Measurements from ENCODE around the gene MARCKSL1. TPM values are rescaled to one million over a fixed set of nuclear protein-coding genes. Genes with fewer than 3 reads are reported as not detected.

The MARCKSL1 gene
- total RNA-seq, 4 donors from 2014 or later = 4.4 to 6.1 (median 5.1) TPM

DNA sequence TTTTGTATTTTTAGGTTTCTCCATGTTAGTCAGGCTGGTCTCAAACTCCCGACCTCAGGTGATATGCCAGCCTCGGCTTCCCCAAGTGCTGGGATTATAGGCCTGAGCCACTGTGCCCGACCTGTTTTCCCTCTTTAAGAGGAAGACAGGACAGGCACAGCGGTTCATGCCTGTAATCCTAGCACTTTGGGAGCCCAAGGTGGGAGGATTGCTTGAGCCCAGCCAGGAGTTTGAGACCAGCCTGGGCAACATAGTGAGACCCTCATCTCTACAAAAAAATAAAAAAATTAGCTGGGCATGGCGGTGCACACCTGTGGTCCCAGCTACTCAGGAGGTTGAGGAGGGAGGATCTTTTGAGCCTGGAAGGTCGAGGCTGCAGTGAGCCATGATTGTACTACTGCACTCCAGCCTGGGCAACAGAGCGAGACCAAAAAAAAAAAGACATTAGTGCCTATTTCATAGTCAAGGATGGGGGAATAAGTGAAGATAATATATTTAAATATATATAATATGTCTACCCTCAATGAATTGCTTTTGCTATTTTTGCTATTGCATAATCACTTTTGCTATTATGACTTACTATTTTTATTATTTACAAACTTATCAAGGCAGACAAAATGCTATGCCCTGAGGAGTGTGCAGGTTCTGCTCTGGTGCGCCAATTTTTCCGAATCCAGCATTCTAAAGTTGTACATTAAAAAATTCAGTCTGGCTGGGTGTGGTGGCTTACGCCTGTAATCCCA, 17.7 kb downstream of the MARCKSL1 start:
- no peak for DNase-seq
- WGBS, 2 donors = 85 to 93% methylated on average over 5 to 8 of the region's 10 CpGs
- intact Hi-C loops (cut with DNase I) = no loop called here
- H3K4me3 ChIP-seq = no peak overlapping the region
- no peak overlapping the region for H3K27ac ChIP-seq
- H3K27me3 ChIP-seq = no peaks in the 10 kb centered on the region
- H3K9me3 ChIP-seq = no peaks in the 10 kb centered on the region
- TF ChIP-seq, protein P1, sequence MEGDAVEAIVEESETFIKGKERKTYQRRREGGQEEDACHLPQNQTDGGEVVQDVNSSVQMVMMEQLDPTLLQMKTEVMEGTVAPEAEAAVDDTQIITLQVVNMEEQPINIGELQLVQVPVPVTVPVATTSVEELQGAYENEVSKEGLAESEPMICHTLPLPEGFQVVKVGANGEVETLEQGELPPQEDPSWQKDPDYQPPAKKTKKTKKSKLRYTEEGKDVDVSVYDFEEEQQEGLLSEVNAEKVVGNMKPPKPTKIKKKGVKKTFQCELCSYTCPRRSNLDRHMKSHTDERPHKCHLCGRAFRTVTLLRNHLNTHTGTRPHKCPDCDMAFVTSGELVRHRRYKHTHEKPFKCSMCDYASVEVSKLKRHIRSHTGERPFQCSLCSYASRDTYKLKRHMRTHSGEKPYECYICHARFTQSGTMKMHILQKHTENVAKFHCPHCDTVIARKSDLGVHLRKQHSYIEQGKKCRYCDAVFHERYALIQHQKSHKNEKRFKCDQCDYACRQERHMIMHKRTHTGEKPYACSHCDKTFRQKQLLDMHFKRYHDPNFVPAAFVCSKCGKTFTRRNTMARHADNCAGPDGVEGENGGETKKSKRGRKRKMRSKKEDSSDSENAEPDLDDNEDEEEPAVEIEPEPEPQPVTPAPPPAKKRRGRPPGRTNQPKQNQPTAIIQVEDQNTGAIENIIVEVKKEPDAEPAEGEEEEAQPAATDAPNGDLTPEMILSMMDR (IDR thresholded peaks at IDR 0.05) = no peak
- peaks cover 0 to 6% (median 0%) of the 10 kb centered on the region in 3 donors for H3K4me1 ChIP-seq
- peaks cover 0 to 82% (median 16%) of the 10 kb centered on the region in 3 donors for H3K36me3 ChIP-seq

DNA sequence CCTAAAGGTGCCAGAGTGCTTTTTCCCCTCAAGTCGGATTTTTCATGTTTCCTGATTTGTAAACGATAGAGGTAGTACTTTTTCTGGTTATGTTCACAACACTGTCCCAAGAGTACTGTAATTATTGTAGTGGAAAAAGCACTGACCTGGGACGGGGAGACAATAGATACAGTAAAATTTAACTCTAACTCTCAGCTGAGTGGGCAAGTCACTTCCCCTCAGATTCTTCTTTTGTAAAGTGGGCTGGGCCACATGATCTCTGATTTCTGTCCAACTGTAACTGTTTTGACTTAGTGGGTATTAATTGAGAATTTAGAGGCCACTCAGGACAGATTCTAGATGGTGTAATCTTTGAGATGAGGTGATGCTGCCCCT, 19.1 kb downstream of the MARCKSL1 start:
- no peak for DNase-seq
- Histone ChIP-seq H3K27me3 (no peaks in the 10 kb centered on the region), H3K27ac (no peak overlapping the region), H3K4me1 (peaks cover 0 to 9% (median 0%) of the 10 kb centered on the region in 3 donors), H3K4me3 (no peak overlapping the region), H3K9me3 (no peaks in the 10 kb centered on the region), H3K36me3 (peaks cover 0 to 72% (median 12%) of the 10 kb centered on the region in 3 donors)
- no peak for TF ChIP-seq POLR2A (IDR thresholded peaks at IDR 0.05)
- TF ChIP-seq, protein P1 (IDR thresholded peaks at IDR 0.05) = peak in 1 of 6 experiments; percentile 5
- WGBS, 2 donors = 72 to 75% methylated on average over 3 of the region's 3 CpGs
- intact Hi-C loops (cut with DNase I) = no loop called here

DNA sequence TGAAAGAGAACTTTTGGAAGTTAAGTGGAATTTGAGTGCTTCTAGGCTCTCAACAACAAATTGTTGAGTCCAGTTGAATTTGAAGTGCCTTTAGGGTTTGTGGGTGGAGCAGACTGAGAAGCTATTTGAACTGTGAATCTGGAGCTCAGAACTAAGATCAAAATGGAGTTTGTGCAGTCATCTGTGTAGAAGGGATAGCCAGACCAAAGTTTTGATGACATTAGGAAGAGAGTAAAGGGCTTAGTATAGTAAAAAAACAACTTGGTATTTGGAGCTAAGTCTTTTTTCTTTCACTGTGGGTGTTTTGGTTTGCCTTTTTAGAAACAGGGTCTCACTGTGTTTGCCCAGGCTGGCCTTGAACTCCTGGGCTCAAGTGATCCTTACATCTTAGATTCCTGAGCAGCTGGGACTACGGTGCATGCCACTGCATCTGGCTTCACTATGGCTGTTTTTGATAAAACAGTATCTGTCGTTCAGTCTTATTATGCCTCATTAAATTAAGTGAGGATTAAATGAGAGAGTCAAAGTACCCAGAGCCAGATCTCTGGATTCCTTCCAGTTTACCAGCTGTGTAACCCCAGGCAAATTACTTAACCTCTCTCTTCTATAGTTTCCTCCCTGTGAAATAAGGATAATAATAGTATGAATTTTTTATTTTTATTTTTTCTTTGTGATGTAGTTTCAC, 24.2 kb downstream of the MARCKSL1 start:
- H3K36me3 ChIP-seq = peaks cover 0 to 28% (median 0%) of the 10 kb centered on the region in 3 donors
- no peaks in the 10 kb centered on the region for H3K9me3 ChIP-seq
- H3K27me3 ChIP-seq = no peaks in the 10 kb centered on the region
- no peak overlapping the region for H3K27ac ChIP-seq
- H3K4me3 ChIP-seq = no peak overlapping the region
- DNase-seq = no peak
- peaks cover 0 to 21% (median 0%) of the 10 kb centered on the region in 3 donors for H3K4me1 ChIP-seq
- WGBS, 2 donors = 44 to 61% methylated on average over 2 of the region's 2 CpGs
- no peak for TF ChIP-seq POLR2A (IDR thresholded peaks at IDR 0.05)
- TF ChIP-seq, protein P1 (IDR thresholded peaks at IDR 0.05) = no peak
- intact Hi-C loops (cut with DNase I) = no loop called here

DNA sequence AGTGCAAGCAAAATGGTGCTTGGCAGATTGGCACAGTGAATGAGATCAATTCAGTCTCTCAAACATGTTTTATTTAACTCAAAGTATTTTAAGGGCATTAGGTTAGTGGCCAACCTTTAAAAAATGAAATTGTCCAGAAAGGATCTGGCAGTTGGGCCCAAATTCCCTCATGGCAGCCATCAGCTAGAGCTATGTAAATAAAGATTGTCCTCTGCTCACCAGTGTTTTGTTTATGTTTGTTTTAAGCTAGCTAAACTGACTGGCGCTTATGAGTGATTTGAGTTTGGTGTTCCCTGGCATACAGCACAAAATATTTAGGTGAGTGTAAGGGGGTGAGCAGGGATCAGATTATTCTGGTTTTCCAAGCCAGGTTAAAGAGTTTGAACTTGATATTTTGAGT, 26.1 kb downstream of the MARCKSL1 start:
- Histone ChIP-seq H3K9me3 (peaks cover 0 to 4% (median 0%) of the 10 kb centered on the region in 3 donors), H3K4me3 (no peak overlapping the region), H3K27me3 (no peaks in the 10 kb centered on the region), H3K36me3 (peaks cover 0 to 37% (median under 1%) of the 10 kb centered on the region in 3 donors), H3K27ac (no peak overlapping the region), H3K4me1 (peaks cover 0 to 21% (median 0%) of the 10 kb centered on the region in 3 donors)
- intact Hi-C loops (cut with DNase I) = no loop called here
- no peak for TF ChIP-seq POLR2A (IDR thresholded peaks at IDR 0.05)
- TF ChIP-seq, protein P1 (IDR thresholded peaks at IDR 0.05) = no peak
- DNase-seq = no peak
- 94% methylated on average over 1 of the region's 1 CpG for WGBS, 2 donors

DNA sequence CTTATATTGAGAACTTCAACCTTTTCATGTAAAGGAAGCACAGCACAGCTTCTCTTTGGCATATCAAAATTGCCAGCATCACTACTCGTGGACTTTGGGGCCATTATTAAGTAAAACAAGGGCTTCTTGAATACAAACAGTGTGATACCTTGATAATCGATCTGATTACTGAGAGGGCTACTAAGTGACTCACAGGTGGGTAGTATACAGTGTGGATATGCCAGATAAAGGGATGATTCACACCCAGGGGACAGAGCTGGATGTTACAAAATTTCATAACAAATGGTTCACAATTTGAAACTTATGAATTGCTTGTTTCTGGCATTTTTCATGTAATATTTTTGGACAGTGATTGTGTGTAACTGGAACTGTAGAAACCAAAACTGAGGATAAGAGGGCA, 28.7 kb downstream of the MARCKSL1 start:
- Histone ChIP-seq H3K4me1 (peaks cover 0 to 21% (median 0%) of the 10 kb centered on the region in 3 donors), H3K36me3 (peaks cover 12 to 49% (median 14%) of the 10 kb centered on the region in 3 donors), H3K4me3 (no peak overlapping the region), H3K9me3 (peaks cover 0 to 9% (median 0%) of the 10 kb centered on the region in 3 donors), H3K27ac (no peak overlapping the region), H3K27me3 (no peaks in the 10 kb centered on the region)
- WGBS, 2 donors = 53 to 54% methylated on average over 2 of the region's 2 CpGs
- TF ChIP-seq, protein P1 (IDR thresholded peaks at IDR 0.05) = no peak
- no peak for TF ChIP-seq POLR2A (IDR thresholded peaks at IDR 0.05)
- DNase-seq = no peak
- intact Hi-C loops (cut with DNase I) = no loop called here

All from esophagus squamous epithelium (tissue), 5 donors.